ENCODE data around the gene MYO1D. TPM values are rescaled to one million over a fixed set of nuclear protein-coding genes. Genes with fewer than 3 reads are reported as not detected.

Gene MYO1D
- total RNA-seq, 1 donor, result 94.0 TPM

DNA sequence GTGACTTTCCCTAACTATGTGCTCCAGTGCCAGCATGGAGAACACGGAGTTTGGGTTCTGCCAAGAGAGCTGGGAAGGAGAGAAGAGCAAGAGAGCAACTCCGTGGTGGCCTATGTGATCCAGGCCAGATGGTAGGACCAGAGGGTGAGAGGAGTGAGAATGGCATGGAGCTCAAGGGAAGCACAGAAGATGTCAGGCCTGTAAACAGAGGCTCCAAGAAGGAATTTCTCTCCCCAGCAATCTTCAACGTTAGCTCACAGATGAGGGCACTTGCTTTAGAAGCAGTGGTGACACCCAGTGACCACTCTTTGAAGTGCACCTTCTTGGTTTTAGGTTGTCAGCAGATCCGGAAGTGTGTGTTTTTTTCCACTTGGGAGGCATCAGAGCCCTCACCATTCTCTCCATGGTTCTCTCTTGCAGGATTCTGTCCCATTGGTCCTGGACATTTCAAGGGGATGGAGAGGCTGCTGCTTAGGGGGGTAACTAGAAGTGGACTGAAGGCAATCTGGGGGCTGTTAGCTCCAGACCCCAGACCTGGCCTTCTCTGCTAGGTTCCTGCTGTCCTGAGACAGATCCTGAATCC lies 33.0 kb upstream of the MYO1D start:
- TF ChIP-seq, protein P1, sequence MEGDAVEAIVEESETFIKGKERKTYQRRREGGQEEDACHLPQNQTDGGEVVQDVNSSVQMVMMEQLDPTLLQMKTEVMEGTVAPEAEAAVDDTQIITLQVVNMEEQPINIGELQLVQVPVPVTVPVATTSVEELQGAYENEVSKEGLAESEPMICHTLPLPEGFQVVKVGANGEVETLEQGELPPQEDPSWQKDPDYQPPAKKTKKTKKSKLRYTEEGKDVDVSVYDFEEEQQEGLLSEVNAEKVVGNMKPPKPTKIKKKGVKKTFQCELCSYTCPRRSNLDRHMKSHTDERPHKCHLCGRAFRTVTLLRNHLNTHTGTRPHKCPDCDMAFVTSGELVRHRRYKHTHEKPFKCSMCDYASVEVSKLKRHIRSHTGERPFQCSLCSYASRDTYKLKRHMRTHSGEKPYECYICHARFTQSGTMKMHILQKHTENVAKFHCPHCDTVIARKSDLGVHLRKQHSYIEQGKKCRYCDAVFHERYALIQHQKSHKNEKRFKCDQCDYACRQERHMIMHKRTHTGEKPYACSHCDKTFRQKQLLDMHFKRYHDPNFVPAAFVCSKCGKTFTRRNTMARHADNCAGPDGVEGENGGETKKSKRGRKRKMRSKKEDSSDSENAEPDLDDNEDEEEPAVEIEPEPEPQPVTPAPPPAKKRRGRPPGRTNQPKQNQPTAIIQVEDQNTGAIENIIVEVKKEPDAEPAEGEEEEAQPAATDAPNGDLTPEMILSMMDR (IDR thresholded peaks at IDR 0.05; ENCODE audit: insufficient read depth, low read length), result peak; percentile 88
- no peak overlapping the region for H3K4me3 ChIP-seq (ENCODE audit: low read depth, low read length)
- DNase-seq (ENCODE audit: low read depth), result peak; percentile 89

DNA sequence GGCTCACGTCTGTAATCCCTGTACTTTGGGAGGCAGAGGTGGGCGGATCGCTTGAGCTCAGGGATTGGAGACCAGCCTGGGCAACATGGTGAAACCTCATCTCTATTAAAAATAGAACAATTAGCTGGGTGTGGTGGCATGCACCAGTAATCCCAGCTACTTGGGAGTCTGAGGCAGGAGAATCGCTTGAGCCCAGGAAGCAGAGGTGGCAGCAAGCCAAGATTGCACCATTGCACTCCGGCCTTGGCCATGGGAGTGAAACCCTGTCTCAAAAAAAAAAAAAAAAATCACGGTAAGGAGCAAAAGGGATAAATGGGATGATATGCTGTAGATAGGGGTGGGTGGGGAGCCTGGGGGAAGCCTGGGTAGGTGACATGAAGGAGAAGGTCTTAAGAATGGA lies 30.7 kb upstream of the MYO1D start:
- TF ChIP-seq, protein P1 (IDR thresholded peaks at IDR 0.05; ENCODE audit: insufficient read depth, low read length), result no peak
- DNase-seq (ENCODE audit: low read depth), result no peak
- H3K4me3 ChIP-seq (ENCODE audit: low read depth, low read length), result no peak overlapping the region

DNA sequence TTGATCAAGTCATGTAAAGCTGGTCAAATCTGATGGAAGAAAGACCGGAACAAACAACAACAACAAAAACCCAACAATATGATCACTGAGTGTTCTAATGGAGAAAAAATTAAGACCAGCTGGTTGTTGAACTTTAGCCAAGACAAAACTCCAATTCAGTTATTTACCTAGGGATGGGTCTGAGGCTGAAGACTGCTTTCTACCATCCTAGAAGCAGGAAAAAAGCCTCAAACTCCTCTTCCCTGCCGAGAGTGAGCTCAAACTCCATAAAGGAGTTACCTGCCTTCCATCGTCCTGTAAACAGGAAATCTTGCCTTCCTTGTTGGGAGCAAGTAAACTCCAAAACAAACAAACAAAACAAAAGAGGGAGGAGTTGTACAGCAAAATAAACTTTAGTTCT lies 28.0 kb upstream of the MYO1D start:
- no peak overlapping the region for H3K4me3 ChIP-seq (ENCODE audit: low read depth, low read length)
- no peak for DNase-seq (ENCODE audit: low read depth)
- TF ChIP-seq, protein P1 (IDR thresholded peaks at IDR 0.05; ENCODE audit: insufficient read depth, low read length), result no peak

DNA sequence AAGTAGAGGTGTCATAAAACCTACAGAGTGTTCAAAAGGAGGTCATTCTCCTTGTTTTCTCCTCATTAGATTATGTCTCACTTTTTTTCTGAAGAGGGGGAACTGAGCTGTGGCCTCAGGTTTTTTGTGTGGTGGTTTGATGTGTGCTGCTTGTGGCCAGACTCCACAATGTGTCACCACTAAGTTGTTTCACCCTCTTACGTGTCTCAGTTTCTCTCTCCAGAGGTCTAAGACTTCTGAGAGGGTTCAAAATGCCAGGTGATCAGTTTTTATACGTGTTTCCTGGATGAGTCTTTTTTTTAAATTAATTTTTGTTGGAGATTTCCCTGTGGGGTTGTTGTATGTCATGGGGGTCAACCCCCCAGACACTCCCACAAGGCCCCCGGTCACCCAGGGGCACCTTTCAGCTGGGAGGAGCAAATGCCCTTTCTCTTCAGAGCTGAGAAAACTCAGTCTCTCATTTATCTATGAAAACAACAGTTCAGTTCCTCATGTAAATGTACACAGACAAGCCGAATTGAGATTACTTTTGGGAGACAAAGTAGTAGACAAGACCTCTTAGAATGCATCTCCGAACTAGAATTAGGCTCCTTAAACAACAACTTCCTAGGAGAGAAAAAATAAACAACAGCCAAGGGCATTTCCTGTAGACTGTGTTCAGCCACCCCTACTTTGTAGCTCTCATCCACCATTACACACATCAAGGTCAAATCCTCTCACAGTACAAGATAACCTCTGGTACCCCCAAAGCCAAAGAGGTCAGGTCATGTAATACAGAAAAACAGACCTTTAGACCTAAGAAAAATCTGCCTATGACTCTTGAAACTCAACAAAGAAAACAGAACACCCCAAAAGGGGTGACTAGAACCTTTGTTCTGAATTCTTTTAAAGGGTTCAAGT lies 27.1 kb upstream of the MYO1D start:
- TF ChIP-seq, protein P1 (IDR thresholded peaks at IDR 0.05; ENCODE audit: insufficient read depth, low read length), result no peak
- DNase-seq (ENCODE audit: low read depth), result no peak
- no peak overlapping the region for H3K4me3 ChIP-seq (ENCODE audit: low read depth, low read length)

DNA sequence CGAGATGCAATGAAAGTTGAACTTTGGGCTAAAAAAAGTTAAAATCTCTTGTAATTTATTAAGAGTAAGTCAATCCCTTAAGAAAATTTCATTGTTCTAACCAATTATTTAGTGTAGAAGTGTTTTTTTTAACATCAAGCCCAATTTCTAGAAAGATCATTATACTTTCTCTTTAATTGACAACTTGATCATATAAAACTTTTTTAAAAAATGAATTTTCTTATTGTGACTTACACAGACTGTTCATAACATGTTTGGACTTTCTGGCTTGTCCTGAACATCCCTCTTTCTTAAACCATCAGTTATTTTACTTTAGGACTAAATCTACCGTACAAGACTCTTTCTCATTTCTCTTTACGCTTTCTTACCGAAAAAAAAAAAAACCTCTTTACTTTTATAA lies 24.8 kb upstream of the MYO1D start:
- no peak overlapping the region for H3K4me3 ChIP-seq (ENCODE audit: low read depth, low read length)
- DNase-seq (ENCODE audit: low read depth), result no peak
- TF ChIP-seq, protein P1 (IDR thresholded peaks at IDR 0.05; ENCODE audit: insufficient read depth, low read length), result no peak

DNA sequence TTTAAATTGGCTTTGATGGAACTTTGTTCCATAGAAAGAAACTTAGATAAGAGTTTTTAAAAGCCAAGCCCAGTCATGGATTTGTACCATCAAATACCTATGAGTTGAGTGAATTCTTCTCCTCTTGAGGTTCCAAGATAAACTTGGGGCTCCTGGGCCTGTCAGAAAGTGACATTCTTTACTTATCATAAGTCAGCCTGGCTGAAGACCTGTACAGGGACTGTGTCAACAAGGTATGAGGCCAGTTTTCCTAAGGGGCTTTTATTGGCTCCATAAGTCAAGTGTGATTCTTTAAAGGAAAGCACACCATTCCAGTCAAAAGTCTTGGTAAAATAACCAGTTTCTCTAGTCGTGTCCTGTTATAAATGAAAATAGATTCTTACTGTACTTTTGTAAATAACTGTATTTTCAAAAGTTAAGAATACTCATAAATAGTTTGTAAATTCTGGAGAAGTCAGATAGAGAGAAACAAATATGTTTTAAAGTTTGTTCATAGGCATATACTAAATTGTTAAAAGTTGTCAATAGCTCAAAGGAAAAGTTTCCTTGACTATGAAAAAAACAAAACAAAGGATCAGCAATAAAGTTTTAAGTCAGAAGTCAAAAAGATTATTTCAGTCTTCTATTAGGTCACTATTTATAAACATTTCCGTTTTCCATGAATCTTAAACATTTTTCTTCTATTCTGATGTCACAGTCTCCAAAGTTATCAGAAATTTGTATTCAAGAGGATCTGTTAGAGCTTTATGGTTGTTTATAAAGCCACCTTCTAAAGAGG lies 22.5 kb upstream of the MYO1D start:
- no peak for DNase-seq (ENCODE audit: low read depth)
- no peak overlapping the region for H3K4me3 ChIP-seq (ENCODE audit: low read depth, low read length)
- TF ChIP-seq, protein P1 (IDR thresholded peaks at IDR 0.05; ENCODE audit: insufficient read depth, low read length), result no peak
